Measurements from ENCODE around the gene CYTH3. TPM values are rescaled to one million over a fixed set of nuclear protein-coding genes. Genes with fewer than 3 reads are reported as not detected.

The CYTH3 gene
- total RNA-seq, 1 experiment from 2014 or later = 16.7 TPM

DNA sequence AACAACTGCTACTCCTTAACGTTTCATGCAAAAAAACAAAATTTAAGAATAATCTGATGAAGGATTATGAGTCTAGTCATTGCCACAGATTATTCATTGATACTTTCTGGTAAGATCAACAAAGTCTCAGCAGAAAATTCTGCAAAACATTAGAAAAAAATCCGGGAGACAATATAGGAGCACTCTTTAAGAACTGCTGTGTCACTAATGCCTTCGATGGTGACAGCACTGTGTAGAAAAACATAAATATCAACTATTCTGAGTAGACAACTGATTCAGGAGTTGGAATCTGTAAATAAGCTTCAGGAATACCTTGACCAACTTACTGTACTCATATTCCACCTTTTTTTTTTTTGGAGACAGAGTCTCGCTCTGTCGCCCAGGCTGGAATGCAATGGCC, 69.0 kb downstream of the CYTH3 start:
- ChIA-PET RAD21 (ENCODE audit: low non-redundant PET in 1 of 2, low total read pairs in 2 of 2, uncharacterized antibody in 2 of 2, unreplicated experiment in 2 of 2) (no interaction called here), POLR2A (no interaction called here), CTCF (no interaction called here)
- H3K27ac ChIP-seq (ENCODE audit: low read depth, low read length) = no peak overlapping the region
- H3K27me3 ChIP-seq (ENCODE audit: insufficient read depth, low read length) = no peaks in the 10 kb centered on the region
- H3K36me3 ChIP-seq (ENCODE audit: control insufficient read depth in 1 of 2, insufficient read depth in 2 of 2, low read length in 2 of 2) = no peaks in the 10 kb centered on the region
- H3K9me2 ChIP-seq (ENCODE audit: insufficient read depth) = no peaks in the 10 kb centered on the region
- no peaks in the 10 kb centered on the region for H4K20me1 ChIP-seq (ENCODE audit: insufficient read depth)
- H3K4me2 ChIP-seq (ENCODE audit: low read length) = no peak overlapping the region
- H3K9ac ChIP-seq (ENCODE audit: low read length) = no peak overlapping the region
- TF ChIP-seq CBX3 (IDR thresholded peaks at IDR 0.05; ENCODE audit: low read depth) = no peak
- no peak for TF ChIP-seq ZBTB33 (IDR thresholded peaks at IDR 0.05; ENCODE audit: extremely low read depth, insufficient replicate concordance, low read length)
- no peak for TF ChIP-seq TCF7L2 (IDR thresholded peaks at IDR 0.05; ENCODE audit: borderline replicate concordance, extremely low read depth, insufficient read depth, insufficient read length)
- TF ChIP-seq SRF (IDR thresholded peaks at IDR 0.05; ENCODE audit: low read depth) = no peak
- no peak for TF ChIP-seq YY1 (IDR thresholded peaks at IDR 0.05; ENCODE audit: extremely low read depth, insufficient replicate concordance, low read depth, low read length)
- no peak for TF ChIP-seq EZH2 (IDR thresholded peaks at IDR 0.05)
- no peak for TF ChIP-seq EGR1 (IDR thresholded peaks at IDR 0.05; ENCODE audit: low read depth)
- no peak for TF ChIP-seq JUND (IDR thresholded peaks at IDR 0.05)
- TF ChIP-seq ZNF274 (IDR thresholded peaks at IDR 0.05; ENCODE audit: low read depth, low read length) = no peak
- no peak for TF ChIP-seq FOSL1 (IDR thresholded peaks at IDR 0.05; ENCODE audit: low read depth)
- H3K79me2 ChIP-seq (ENCODE audit: insufficient read depth, low read length) = peaks cover 8% of the 10 kb centered on the region; the same call in 1 of the 2 replicates
- H3K9me3 ChIP-seq (ENCODE audit: control insufficient read depth in 1 of 2, insufficient read depth in 1 of 2, low read depth in 1 of 2, low read length in 2 of 2) = no peaks in the 10 kb centered on the region
- no peak for ATAC-seq
- DNase-seq (ENCODE audit: low read depth, low spot score) = no peak
- H3K4me3 ChIP-seq (replicated peaks in 1 of 2; ENCODE audit: low read depth in 1 of 2, low read length in 2 of 2) = no peak overlapping the region
- H2AFZ ChIP-seq (ENCODE audit: low read depth, low read length, poor library complexity, severe bottlenecking) = no peak overlapping the region
- intact Hi-C loops (cut with micrococcal nuclease) = no loop called here
- no TSS peak for BruUV-seq (replicated peaks)
- no peaks in the 10 kb centered on the region for H3K4me1 ChIP-seq (ENCODE audit: control insufficient read depth in 1 of 2, insufficient read depth in 2 of 2, low read length in 2 of 2)
